K562 (cell line): ENCODE measurements around the gene ULK3. TPM values are rescaled to one million over a fixed set of nuclear protein-coding genes. Genes with fewer than 3 reads are reported as not detected.
A peak's percentile ranks its signal among the peaks of the same experiment; 100 is the strongest.

ENCODE experiments used
- CC2D1A ChIP-seq: fragments of 450-650 bp; IDR thresholded peaks from 2 replicates; pipeline ENCODE4 v1.6.1; 2017; ENCODE audit warnings: mild to moderate bottlenecking
- CEBPB ChIP-seq: fragments of 450-650 bp; IDR thresholded peaks from 2 replicates; pipeline ENCODE4 v1.6.1; 2016; ENCODE audit warnings: missing genetic modification characterization, missing compliant biosample characterization
- DDX20 ChIP-seq: fragments of 450-650 bp; IDR thresholded peaks from 2 replicates; pipeline ENCODE4 v1.6.1; 2016; ENCODE audit warnings: missing genetic modification characterization, low read depth, mild to moderate bottlenecking, missing compliant biosample characterization, moderate library complexity
- HCFC1 ChIP-seq: IDR thresholded peaks from 2 replicates; pipeline ENCODE4 v1.6.1; 2012; ENCODE audit warnings: low read depth, low read length, improper control_type of control experiment
- HDGF ChIP-seq: fragments of 450-650 bp; IDR thresholded peaks from 2 replicates; pipeline ENCODE4 v1.6.1; 2016
- IFI16 ChIP-seq: fragments of 250-450 bp; sonication (Bioruptor Pico); IDR thresholded peaks from 2 replicates; pipeline ENCODE4 v2.1.2; 2022; ENCODE audit warnings: mild to moderate bottlenecking, inconsistent platforms
- KAT8 ChIP-seq: fragments of 450-650 bp; IDR thresholded peaks from 2 replicates; pipeline ENCODE4 v1.6.1; 2016; ENCODE audit warnings: low read depth, mild to moderate bottlenecking
- KLF16 ChIP-seq: IDR thresholded peaks from 2 replicates; pipeline ENCODE4 v1.6.1; 2016; ENCODE audit warnings: antibody characterized with exemption
- MYNN ChIP-seq, 2 experiments: sonication (generic); formaldehyde crosslinking in 1 of 2; IDR thresholded peaks; 2 replicates each; pipeline versions ENCODE4 v1.5.0 to v1.6.1; 2016 to 2020; ENCODE audit warnings: antibody characterized with exemption in 1 of 2, missing genetic modification reagents in 1 of 2
- NFXL1 ChIP-seq: fragments of 450-650 bp; formaldehyde crosslinking; IDR thresholded peaks from 2 replicates; pipeline ENCODE4 v1.4.0; 2021; ENCODE audit warnings: mild to moderate bottlenecking
- PURB ChIP-seq: sonication (generic); formaldehyde crosslinking; IDR thresholded peaks from 2 replicates; pipeline ENCODE4 v1.9.0; 2021; ENCODE audit warnings: low read depth, mild to moderate bottlenecking, missing genetic modification reagents
- PYGO2 ChIP-seq: fragments of 450-650 bp; IDR thresholded peaks from 2 replicates; pipeline ENCODE4 v1.6.1; 2016; ENCODE audit warnings: mild to moderate bottlenecking, missing genetic modification characterization, moderate library complexity, missing compliant biosample characterization
- RB1 ChIP-seq: fragments of 450-650 bp; IDR thresholded peaks from 2 replicates; pipeline ENCODE4 v1.6.1; 2017; ENCODE audit warnings: low read depth, mild to moderate bottlenecking
- RBM17 ChIP-seq: fragments of 200-400 bp; formaldehyde crosslinking; IDR thresholded peaks from 2 replicates; pipeline ENCODE4 v1.6.1; 2017; ENCODE audit warnings: low read depth, mild to moderate bottlenecking, low read length, borderline replicate concordance
- SMAD4 ChIP-seq: fragments of 250-450 bp; sonication (Bioruptor Pico); conservative IDR thresholded peaks from 2 replicates; pipeline ENCODE4 v1.8.0; 2021; ENCODE audit warnings: inconsistent platforms, mild to moderate bottlenecking, moderate library complexity
- SRF ChIP-seq, 2 experiments: fragments of 250-450, 450-650 bp in 1 of 2; sonication (Bioruptor Pico) in 1 of 2; sonication (generic) in 1 of 2; formaldehyde crosslinking; IDR thresholded peaks; 2 replicates each; pipeline versions ENCODE4 v1.5.0 to v1.5.1; 2020 to 2022; ENCODE audit warnings: mild to moderate bottlenecking in 1 of 2, missing genetic modification reagents in 1 of 2
- TBL1XR1 ChIP-seq, 2 experiments: IDR thresholded peaks; 2 replicates each; pipeline ENCODE4 v1.6.1; 2012; ENCODE audit warnings: improper control_type of control experiment in 2 of 2, low read length in 2 of 2, mild to moderate bottlenecking in 1 of 2
- TCF15 ChIP-seq: fragments of 250-450 bp; sonication (Bioruptor Pico); IDR thresholded peaks from 2 replicates; pipeline ENCODE4 v1.8.0; 2022; ENCODE audit warnings: moderate library complexity, mild to moderate bottlenecking, inconsistent platforms
- THRB ChIP-seq: fragments of 450-650 bp; formaldehyde crosslinking; conservative IDR thresholded peaks from 2 replicates; pipeline ENCODE4 v1.4.0; 2022; ENCODE audit warnings: mild to moderate bottlenecking, missing genetic modification characterization
- ZBTB33 ChIP-seq: sonication (generic); formaldehyde crosslinking; IDR thresholded peaks from 2 replicates; pipeline ENCODE4 v1.8.1; 2023; ENCODE audit warnings: mild to moderate bottlenecking, missing genetic modification reagents
- ZBTB34 ChIP-seq: fragments of 250-450 bp; sonication (Bioruptor Pico); IDR thresholded peaks from 2 replicates; pipeline ENCODE4 v1.8.0; 2021; ENCODE audit warnings: mild to moderate bottlenecking, moderate library complexity
- ZNF280A ChIP-seq: fragments of 450-650 bp; IDR thresholded peaks from 2 replicates; pipeline ENCODE4 v1.6.1; 2018; ENCODE audit warnings: mild to moderate bottlenecking, low read depth; ENCODE audit not compliant: partially characterized antibody
- polyA plus RNA-seq, 8 experiments: library from polyadenylated mRNA; depleted of rRNA in 4 of 8; stranded (reverse) in 5 of 8; unstranded in 3 of 8; fragments of >200 nt; fragmentation: Nextera tagmentation in 2 of 8; fragmentation: Illumina TruSeq in 1 of 8; extraction: Ambion mirVana in 2 of 8; extraction: Trizol in 1 of 8; gene quantifications; 2 replicates each; pipeline versions ENCODE4 v1.2.1 to v1.2.3, GENCODE V29; 2011 to 2014; ENCODE audit warnings: inconsistent platforms in 1 of 8, missing spikeins in 1 of 8
- total RNA-seq, 7 experiments: library from RNA; depleted of rRNA in 6 of 7; stranded (reverse); fragments of >200 nt in 6 of 7; fragmentation: Illumina TruSeq in 2 of 7; extraction: Trizol in 2 of 7; gene quantifications; 2 replicates each; pipeline versions ENCODE4 v1.2.1 to v1.2.3, GENCODE V29; 2011 to 2021; ENCODE audit warnings: low replicate concordance in 1 of 7

ULK3 gene
- total and polyA plus RNA-seq, 9 of the 15 experiments (the other 6 are each of a cell fraction or from before 2014, with no cell fraction given) = 0.68 to 68.0 (median 34.9) TPM

- TF ChIP-seq PYGO2 (tag) (no peak), PURB (CRISPR knock-in tag) (no peak), ZNF280A (no peak), ZBTB33 (CRISPR knock-in tag) (no peak), HCFC1 (0 out of 2 replicates have a peak, but pooled peaks have one; percentile 11), KLF16 (0 out of 2 replicates have a peak, but pooled peaks have one; percentile 58), DDX20 (tag) (no peak), SRF (CRISPR knock-in tag; IDR thresholded peaks at IDR 0.05) (0 out of 4 replicates have a peak, but pooled peaks of 1 of the 2 experiments have one; percentile 39), SMAD4 (CRISPR knock-in tag) (0 out of 2 replicates have a peak, but pooled peaks have one; percentile 17), HDGF (0 out of 2 replicates have a peak, but pooled peaks have one; percentile 62), NFXL1 (CRISPR knock-in tag) (no peak), RB1 (0 out of 2 replicates have a peak, but pooled peaks have one; percentile 58), TCF15 (CRISPR knock-in tag) (no peak), CC2D1A (peak; percentile 66; the same call in 1 of the 2 replicates), TBL1XR1 (IDR thresholded peaks at IDR 0.05; ENCODE audit: low read length in 2 of 2) (0 out of 4 replicates have a peak, but pooled peaks of 1 of the 2 experiments have one; percentile 11), CEBPB (tag) (no peak), IFI16 (no peak), KAT8 (no peak), RBM17 (no peak), ZBTB34 (CRISPR knock-in tag) (no peak), MYNN (IDR thresholded peaks at IDR 0.05) (0 out of 2 replicates have a peak, but pooled peaks have one; percentile 65), MYNN (CRISPR knock-in tag; IDR thresholded peaks at IDR 0.05) (no peak), THRB (no peak)
Measured at GRCh38 chr15:74799856-74800558, 42.9 kb downstream of the ULK3 start (continued).
